Adrenal gland (tissue), 12 donors: ENCODE measurements around the gene SREBF2. TPM values are rescaled to one million over a fixed set of nuclear protein-coding genes. Genes with fewer than 3 reads are reported as not detected.

Experiments
- DNase-seq, 7 donors: peaks; one replicate each; pipeline ENCODE4 v3.0.0-alpha.2; 2019 to 2020
- H3K27ac ChIP-seq, 5 donors: fragments of 200-600 bp; sonication (generic) in 4 of 5; 1 replicate in 3 of 5; 2 replicates in 2 of 5; pipeline versions ENCODE4 v1.5.1 to v1.8.0; 2016 to 2020; ENCODE audit warnings: mild to moderate bottlenecking in 1 of 5
- H3K27me3 ChIP-seq: fragments of 200-600 bp; 2 replicates; pipeline ENCODE4 v1.8.0; 2021
- H3K36me3 ChIP-seq, 2 donors: fragments of 200-600 bp; replicated peaks in 1 of 2; 1 replicate in 1 of 2; 2 replicates in 1 of 2; pipeline versions ENCODE4 v1.5.1 to v1.8.0; 2018 to 2022
- H3K4me1 ChIP-seq, 2 donors: fragments of 200-600 bp; replicated peaks in 1 of 2; 1 replicate in 1 of 2; 2 replicates in 1 of 2; pipeline versions ENCODE4 v1.5.1 to v1.8.0; 2018 to 2021
- H3K4me3 ChIP-seq, 4 donors: fragments of 200-600 bp; sonication (generic) in 3 of 4; one replicate each; pipeline ENCODE4 v1.5.1; 2016 to 2018
- H3K9me3 ChIP-seq, 3 donors: fragments of 200-600 bp; sonication (generic) in 1 of 3; replicated peaks in 1 of 3; 1 replicate in 2 of 3; 2 replicates in 1 of 3; pipeline versions ENCODE4 v1.5.1 to v1.8.0; 2016 to 2021
- CTCF ChIP-seq, 6 experiments: fragments of 450-650 bp in 4 of 6; fragments of 200-600 bp in 2 of 6; sonication (generic) in 1 of 6; IDR thresholded peaks; 1 replicate in 5 of 6; 2 replicates in 1 of 6; pipeline versions ENCODE4 v1.5.1 to v1.8.0; 2016 to 2021; ENCODE audit warnings: antibody characterized with exemption in 6 of 6, mild to moderate bottlenecking in 2 of 6, moderate library complexity in 1 of 6
- POLR2A ChIP-seq, 2 donors: fragments of 450-650 bp; IDR thresholded peaks; one replicate each; pipeline ENCODE4 v1.6.1; 2017; ENCODE audit warnings: antibody characterized with exemption in 2 of 2, mild to moderate bottlenecking in 2 of 2, moderate library complexity in 1 of 2
- WGBS, 4 donors: extraction: QIAGEN DNeasy Blood & Tissue Kit in 2 of 4; methylation state at CpG; one replicate each; pipeline versions ENCODE4 v1.1.5 to v1.1.7; 2013 to 2017; 5-methylcytosine and 5-hydroxymethylcytosine counted together
- intact Hi-C, 2 donors: fragments of 100-400 bp; cut with DNase I; formaldehyde crosslinking; loops; one replicate each; pipeline versions ENCODE4 v1.14.1 to v1.15.0; 2022 to 2023
- polyA plus RNA-seq, 3 donors: library from polyadenylated mRNA; stranded (reverse); fragments of 200-250 nt in 2 of 3; fragments of 350-450 nt in 1 of 3; fragmentation: Illumina TruSeq in 1 of 3; extraction: RNeasy Lipid Tissue Mini Kit (QIAGEN cat#74804) in 1 of 3; gene quantifications; one replicate each; pipeline ENCODE4 v1.2.3, GENCODE V29; 2013 to 2014
- total RNA-seq, 9 donors: library from RNA; depleted of rRNA in 4 of 9; stranded (reverse); fragments of >200 nt in 4 of 9; fragments of 120-200 nt in 1 of 9; fragmentation: NEBNext Ultra II Directional in 1 of 9; extraction: Animal tissue kit (Norgen Biotek cat#: 25700) in 1 of 9; gene quantifications; one replicate each; pipeline versions ENCODE4 v1.1.0 to v1.2.4, GENCODE V29; 2013 to 2023
- donor health status: healthy with polysubstance abuse.
- donor health status: Bipolar disorder and iron deficiency.
- donor health status: DM: yes; HTN: yes; CAD: no.
- donor health status: DM: no; HTN: no; CAD: no.
- donor health status: DM: no; HTN: no; CAD: no.
- donor health status: DM: yes; HTN: yes; CAD: no.

SREBF2 gene
- total and polyA plus RNA-seq, 12 donors, result 67.5 to 263 (median 149) TPM

- 65 to 74% (median 68%) methylated on average over 6 of the region's 6 CpGs for WGBS, 4 donors
- Histone ChIP-seq H3K27ac (peak overlapping the region; percentile 4 to 95 (median 78)), H3K9me3 (no peaks in the 10 kb centered on the region), H3K36me3 (no peaks in the 10 kb centered on the region), H3K27me3 (no peaks in the 10 kb centered on the region), H3K4me1 (peaks cover 38 to 55% of the 10 kb centered on the region in 2 donors), H3K4me3 (no peak overlapping the region)
- intact Hi-C loops, result no loop called here
- DNase-seq, result peak in 1 of 7 donors; percentile 43
- TF ChIP-seq POLR2A (IDR thresholded peaks at IDR 0.05) (no peak), CTCF (IDR thresholded peaks at IDR 0.05) (no peak)
These were observed 5.2 kb upstream of the SREBF2 start for GRCh38 chr22:41827671-41828070.

GRCh38 chr22:41828516-41828915 lies 4.4 kb upstream of the SREBF2 start:
- H3K4me3 ChIP-seq, result no peak overlapping the region
- intact Hi-C loops, result no loop called here
- H3K4me1 ChIP-seq, result peaks cover 38 to 51% of the 10 kb centered on the region in 2 donors
- no peak for DNase-seq
- WGBS, 4 donors, result 96 to 100% (median 97%) methylated on average over 1 to 4 of the region's 4 CpGs
- TF ChIP-seq CTCF (IDR thresholded peaks at IDR 0.05) (no peak), POLR2A (IDR thresholded peaks at IDR 0.05) (no peak)
- H3K36me3 ChIP-seq, result no peaks in the 10 kb centered on the region
- no peaks in the 10 kb centered on the region for H3K9me3 ChIP-seq
- no peaks in the 10 kb centered on the region for H3K27me3 ChIP-seq
- peak overlapping the region in 1 of 5 donors; percentile 95 for H3K27ac ChIP-seq

GRCh38 chr22:41830174-41830573 lies 2.7 kb upstream of the SREBF2 start:
- Histone ChIP-seq H3K36me3 (no peaks in the 10 kb centered on the region), H3K4me1 (peaks cover 37 to 46% of the 10 kb centered on the region in 2 donors), H3K27me3 (no peaks in the 10 kb centered on the region), H3K4me3 (no peak overlapping the region), H3K9me3 (no peaks in the 10 kb centered on the region), H3K27ac (peak overlapping the region in 2 of 5 donors; percentile 33 to 99)
- TF ChIP-seq CTCF (IDR thresholded peaks at IDR 0.05) (no peak), POLR2A (IDR thresholded peaks at IDR 0.05) (no peak)
- intact Hi-C loops, result no loop called here
- 87 to 98% (median 92%) methylated on average over 3 of the region's 3 CpGs for WGBS, 4 donors
- DNase-seq, result no peak

GRCh38 chr22:41831383-41831782 lies 1.5 kb upstream of the SREBF2 start:
- no peak for TF ChIP-seq CTCF (IDR thresholded peaks at IDR 0.05)
- Histone ChIP-seq H3K4me3 (no peak overlapping the region), H3K9me3 (no peaks in the 10 kb centered on the region), H3K27ac (peak overlapping the region in 4 of 5 donors; percentile 87 to 99 (median 97)), H3K27me3 (no peaks in the 10 kb centered on the region), H3K4me1 (peaks cover 35 to 45% of the 10 kb centered on the region in 2 donors), H3K36me3 (peaks cover 0 to 12% of the 10 kb centered on the region in 2 donors)
- DNase-seq, result peak in 3 of 7 donors; percentile 46 to 58 (median 51)
- intact Hi-C loops, result no loop called here
- 51 to 61% (median 57%) methylated on average over 6 of the region's 6 CpGs for WGBS, 4 donors
